Neural cell (in vitro differentiated cells): Measurements from ENCODE around the gene SDR42E1. TPM values are rescaled to one million over a fixed set of nuclear protein-coding genes. Genes with fewer than 3 reads are reported as not detected.

Source experiments
- H2AFZ ChIP-seq: fragments of 200-600, 300-800 bp; sonication (generic), shearing (Covaris generic); 2 replicates; pipeline ENCODE4 v1.6.0; 2014; ENCODE audit warnings: low read depth, mild to moderate bottlenecking, antibody characterized with exemption, low read length, moderate library complexity
- H3F3A ChIP-seq: fragments of 200-600 bp; shearing (Covaris generic); 2 replicates; pipeline ENCODE4 v1.6.1; 2016; ENCODE audit warnings: mild to moderate bottlenecking, moderate library complexity, mixed read lengths, antibody characterized with exemption, low read length; ENCODE audit not compliant: insufficient read depth, poor library complexity, severe bottlenecking
- H3K27ac ChIP-seq: fragments of 200-600, 300-800 bp; sonication (generic), shearing (Covaris generic); 2 replicates; pipeline ENCODE4 v1.5.1; 2014; ENCODE audit warnings: mild to moderate bottlenecking, low read length, moderate library complexity
- H3K27me3 ChIP-seq: fragments of 300-800, 200-600 bp; sonication (generic), shearing (Covaris generic); 2 replicates; pipeline ENCODE4 v1.6.0; 2014; ENCODE audit warnings: mild to moderate bottlenecking, low read depth, low read length, moderate library complexity; ENCODE audit not compliant: insufficient read depth
- H3K36me3 ChIP-seq: fragments of 300-800, 200-600 bp; sonication (generic), shearing (Covaris generic); 2 replicates; pipeline ENCODE4 v1.5.1; 2014; ENCODE audit warnings: mild to moderate bottlenecking, antibody characterized with exemption, low read length, moderate library complexity; ENCODE audit not compliant: insufficient read depth
- H3K4me2 ChIP-seq: fragments of 300-800, 200-600 bp; sonication (generic), shearing (Covaris generic); 2 replicates; pipeline ENCODE4 v1.6.0; 2014; ENCODE audit warnings: mild to moderate bottlenecking, low read length
- H3K4me3 ChIP-seq: fragments of 300-800, 200-600 bp; sonication (generic), shearing (Covaris generic); 2 replicates; pipeline ENCODE4 v1.5.1; 2014; ENCODE audit warnings: mild to moderate bottlenecking, low read length, moderate library complexity
- H3K79me2 ChIP-seq: fragments of 200-600 bp; shearing (Covaris generic); replicated peaks from 2 replicates; pipeline ENCODE4 v1.6.0; 2014; ENCODE audit warnings: mild to moderate bottlenecking, low read length, moderate library complexity; ENCODE audit not compliant: insufficient read depth
- H3K9ac ChIP-seq: fragments of 300-800, 200-600 bp; sonication (generic), shearing (Covaris generic); 2 replicates; pipeline ENCODE4 v1.6.1; 2016; ENCODE audit warnings: mild to moderate bottlenecking, low read length, mixed read lengths
- H3K9me2 ChIP-seq: fragments of 200-600 bp; shearing (Covaris generic); 2 replicates; pipeline ENCODE4 v1.6.1; 2016; ENCODE audit warnings: mild to moderate bottlenecking, low read length, mixed read lengths; ENCODE audit not compliant: insufficient read depth
- H3K9me3 ChIP-seq: fragments of 200-600, 300-800 bp; sonication (generic), shearing (Covaris generic); 2 replicates; pipeline ENCODE4 v1.6.1; 2016; ENCODE audit warnings: mild to moderate bottlenecking, mixed run types, low read length, moderate library complexity, mixed read lengths
- H4K20me1 ChIP-seq: fragments of 200-600 bp; shearing (Covaris generic); 2 replicates; pipeline ENCODE4 v1.6.1; 2016; ENCODE audit warnings: mild to moderate bottlenecking, mixed run types; ENCODE audit not compliant: insufficient read depth
- EP300 ChIP-seq: fragments of 450-650 bp; conservative IDR thresholded peaks from 2 replicates; pipeline ENCODE4 v1.6.1; 2014; ENCODE audit warnings: antibody characterized with exemption, mild to moderate bottlenecking, moderate library complexity; ENCODE audit not compliant: poor library complexity, severe bottlenecking
- EZH2 ChIP-seq: fragments of 200-600, 300-800 bp; shearing (Covaris generic), sonication (generic); IDR thresholded peaks from 2 replicates; pipeline ENCODE4 v1.6.1; 2014; ENCODE audit warnings: antibody characterized with exemption, low read length, borderline replicate concordance, mild to moderate bottlenecking; ENCODE audit not compliant: insufficient read depth, poor library complexity, severe bottlenecking
- MXI1 ChIP-seq: fragments of 450-650 bp; conservative IDR thresholded peaks from 2 replicates; pipeline ENCODE4 v1.6.1; 2014; ENCODE audit warnings: antibody characterized with exemption, mild to moderate bottlenecking; ENCODE audit not compliant: poor library complexity, severe bottlenecking
- POLR2AphosphoS5 ChIP-seq: IDR thresholded peaks from 2 replicates; pipeline ENCODE4 v1.6.1; 2012
- RAD21 ChIP-seq: fragments of 450-650 bp; conservative IDR thresholded peaks from 2 replicates; pipeline ENCODE4 v1.6.1; 2014; ENCODE audit warnings: antibody characterized with exemption, mild to moderate bottlenecking, moderate library complexity
- SMC3 ChIP-seq: fragments of 450-650 bp; conservative IDR thresholded peaks from 2 replicates; pipeline ENCODE4 v1.6.1; 2014; ENCODE audit warnings: antibody characterized with exemption, mild to moderate bottlenecking, moderate library complexity; ENCODE audit not compliant: poor library complexity
- TAF1 ChIP-seq: IDR thresholded peaks from 2 replicates; pipeline ENCODE4 v1.6.1; 2012; ENCODE audit warnings: low read depth
- polyA plus RNA-seq: library from polyadenylated mRNA; depleted of rRNA; stranded (reverse); fragments of >200 nt; gene quantifications from 2 replicates; pipeline ENCODE4 v1.2.3, GENCODE V29; 2014
- TF ChIP-seq, protein P1 (sequence below): IDR thresholded peaks from 2 replicates; pipeline ENCODE4 v1.6.1; 2012; ENCODE audit warnings: borderline replicate concordance
- TF ChIP-seq, protein P2 (sequence below): fragments of 450-650 bp; IDR thresholded peaks from 2 replicates; pipeline ENCODE4 v1.5.1; 2014; ENCODE audit warnings: antibody characterized with exemption, mild to moderate bottlenecking, moderate library complexity; ENCODE audit not compliant: poor library complexity, severe bottlenecking

SDR42E1 gene
- polyA plus RNA-seq, 1 donor from 2014 or later: 0.02 TPM

DNA sequence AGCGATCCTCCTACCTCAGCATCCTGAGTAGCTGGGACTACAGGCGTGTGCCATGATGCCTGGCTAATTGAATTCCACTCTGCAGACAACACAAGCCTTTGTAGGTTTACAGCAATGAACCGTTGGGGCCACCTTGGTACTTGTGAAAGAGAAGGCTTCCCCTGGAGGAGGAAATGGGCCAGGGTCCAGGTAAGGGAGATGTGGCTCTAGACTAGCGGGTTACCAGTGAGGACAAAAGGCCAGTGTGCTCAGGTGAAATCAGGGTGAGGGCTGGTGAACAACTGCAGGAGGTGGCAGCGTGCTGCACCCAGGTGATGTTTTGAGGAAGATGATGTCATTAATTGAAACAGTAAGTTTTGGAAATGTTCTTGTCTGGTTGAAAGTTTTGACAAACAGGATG is 6.7 kb downstream of the SDR42E1 start:
- Histone ChIP-seq H3K4me3 (no peak overlapping the region), H3K9me2 (no peaks in the 10 kb centered on the region), H4K20me1 (no peaks in the 10 kb centered on the region)

DNA sequence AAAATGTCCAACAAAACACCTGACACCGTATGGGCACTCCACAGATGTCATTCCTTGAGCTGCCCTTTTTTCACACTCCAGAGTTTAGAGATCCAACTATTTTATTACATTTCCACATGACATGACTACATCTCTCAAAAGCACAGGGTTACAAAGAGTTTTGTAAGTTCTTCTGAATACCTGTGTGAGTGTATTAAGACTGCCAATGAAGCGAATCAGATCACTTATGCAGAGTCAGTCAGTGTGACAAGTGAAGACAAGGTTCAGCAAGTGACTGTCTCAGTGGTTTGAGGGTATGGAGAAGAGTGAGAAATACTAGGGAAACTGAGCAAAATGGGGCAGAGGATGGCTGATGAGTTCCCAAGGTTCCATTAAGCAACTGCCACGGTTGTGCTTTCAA is 8.4 kb downstream of the SDR42E1 start:
- H3K36me3 ChIP-seq: no peaks in the 10 kb centered on the region
- no peaks in the 10 kb centered on the region for H3K27me3 ChIP-seq
- H3K79me2 ChIP-seq: no peaks in the 10 kb centered on the region
- TF ChIP-seq MXI1: no peak
- TF ChIP-seq, protein P1, sequence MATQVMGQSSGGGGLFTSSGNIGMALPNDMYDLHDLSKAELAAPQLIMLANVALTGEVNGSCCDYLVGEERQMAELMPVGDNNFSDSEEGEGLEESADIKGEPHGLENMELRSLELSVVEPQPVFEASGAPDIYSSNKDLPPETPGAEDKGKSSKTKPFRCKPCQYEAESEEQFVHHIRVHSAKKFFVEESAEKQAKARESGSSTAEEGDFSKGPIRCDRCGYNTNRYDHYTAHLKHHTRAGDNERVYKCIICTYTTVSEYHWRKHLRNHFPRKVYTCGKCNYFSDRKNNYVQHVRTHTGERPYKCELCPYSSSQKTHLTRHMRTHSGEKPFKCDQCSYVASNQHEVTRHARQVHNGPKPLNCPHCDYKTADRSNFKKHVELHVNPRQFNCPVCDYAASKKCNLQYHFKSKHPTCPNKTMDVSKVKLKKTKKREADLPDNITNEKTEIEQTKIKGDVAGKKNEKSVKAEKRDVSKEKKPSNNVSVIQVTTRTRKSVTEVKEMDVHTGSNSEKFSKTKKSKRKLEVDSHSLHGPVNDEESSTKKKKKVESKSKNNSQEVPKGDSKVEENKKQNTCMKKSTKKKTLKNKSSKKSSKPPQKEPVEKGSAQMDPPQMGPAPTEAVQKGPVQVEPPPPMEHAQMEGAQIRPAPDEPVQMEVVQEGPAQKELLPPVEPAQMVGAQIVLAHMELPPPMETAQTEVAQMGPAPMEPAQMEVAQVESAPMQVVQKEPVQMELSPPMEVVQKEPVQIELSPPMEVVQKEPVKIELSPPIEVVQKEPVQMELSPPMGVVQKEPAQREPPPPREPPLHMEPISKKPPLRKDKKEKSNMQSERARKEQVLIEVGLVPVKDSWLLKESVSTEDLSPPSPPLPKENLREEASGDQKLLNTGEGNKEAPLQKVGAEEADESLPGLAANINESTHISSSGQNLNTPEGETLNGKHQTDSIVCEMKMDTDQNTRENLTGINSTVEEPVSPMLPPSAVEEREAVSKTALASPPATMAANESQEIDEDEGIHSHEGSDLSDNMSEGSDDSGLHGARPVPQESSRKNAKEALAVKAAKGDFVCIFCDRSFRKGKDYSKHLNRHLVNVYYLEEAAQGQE: no peak
- TF ChIP-seq, protein P2, sequence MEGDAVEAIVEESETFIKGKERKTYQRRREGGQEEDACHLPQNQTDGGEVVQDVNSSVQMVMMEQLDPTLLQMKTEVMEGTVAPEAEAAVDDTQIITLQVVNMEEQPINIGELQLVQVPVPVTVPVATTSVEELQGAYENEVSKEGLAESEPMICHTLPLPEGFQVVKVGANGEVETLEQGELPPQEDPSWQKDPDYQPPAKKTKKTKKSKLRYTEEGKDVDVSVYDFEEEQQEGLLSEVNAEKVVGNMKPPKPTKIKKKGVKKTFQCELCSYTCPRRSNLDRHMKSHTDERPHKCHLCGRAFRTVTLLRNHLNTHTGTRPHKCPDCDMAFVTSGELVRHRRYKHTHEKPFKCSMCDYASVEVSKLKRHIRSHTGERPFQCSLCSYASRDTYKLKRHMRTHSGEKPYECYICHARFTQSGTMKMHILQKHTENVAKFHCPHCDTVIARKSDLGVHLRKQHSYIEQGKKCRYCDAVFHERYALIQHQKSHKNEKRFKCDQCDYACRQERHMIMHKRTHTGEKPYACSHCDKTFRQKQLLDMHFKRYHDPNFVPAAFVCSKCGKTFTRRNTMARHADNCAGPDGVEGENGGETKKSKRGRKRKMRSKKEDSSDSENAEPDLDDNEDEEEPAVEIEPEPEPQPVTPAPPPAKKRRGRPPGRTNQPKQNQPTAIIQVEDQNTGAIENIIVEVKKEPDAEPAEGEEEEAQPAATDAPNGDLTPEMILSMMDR: no peak
- no peak for TF ChIP-seq SMC3
- TF ChIP-seq RAD21: no peak
- no peak for TF ChIP-seq EZH2
- TF ChIP-seq POLR2AphosphoS5: no peak
- H3K4me2 ChIP-seq: no peak overlapping the region
- H2AFZ ChIP-seq: no peak overlapping the region
- no peaks in the 10 kb centered on the region for H3F3A ChIP-seq
- no peak overlapping the region for H3K9ac ChIP-seq
- no peak overlapping the region for H3K4me3 ChIP-seq
- H4K20me1 ChIP-seq: no peaks in the 10 kb centered on the region
- H3K27ac ChIP-seq: no peak overlapping the region
- no peaks in the 10 kb centered on the region for H3K9me2 ChIP-seq
- no peaks in the 10 kb centered on the region for H3K9me3 ChIP-seq

More for the DNA sequence above, 6.7 kb downstream of the SDR42E1 start:
- Histone ChIP-seq H3K4me2 (no peak overlapping the region), H3K9ac (no peak overlapping the region), H3K79me2 (no peaks in the 10 kb centered on the region), H3K9me3 (no peaks in the 10 kb centered on the region), H2AFZ (no peak overlapping the region), H3F3A (no peaks in the 10 kb centered on the region), H3K27me3 (no peaks in the 10 kb centered on the region), H3K36me3 (no peaks in the 10 kb centered on the region), H3K27ac (no peak overlapping the region)
- TF ChIP-seq SMC3 (no peak), POLR2AphosphoS5 (no peak), EP300 (no peak), MXI1 (no peak)

GRCh38 chr16:81997738-81998137 is 13.5 kb downstream of the SDR42E1 start:
- Histone ChIP-seq H4K20me1 (no peaks in the 10 kb centered on the region), H3K4me3 (no peak overlapping the region), H3K27ac (no peak overlapping the region), H3K9me2 (no peaks in the 10 kb centered on the region), H2AFZ (no peak overlapping the region), H3F3A (no peaks in the 10 kb centered on the region), H3K36me3 (no peaks in the 10 kb centered on the region), H3K9ac (no peak overlapping the region), H3K79me2 (no peaks in the 10 kb centered on the region), H3K4me2 (no peak overlapping the region), H3K9me3 (no peaks in the 10 kb centered on the region), H3K27me3 (no peaks in the 10 kb centered on the region)
- TF ChIP-seq SMC3 (no peak), POLR2AphosphoS5 (no peak), TAF1 (no peak), MXI1 (no peak), EZH2 (no peak), RAD21 (no peak), EP300 (no peak)
- TF ChIP-seq, protein P2: no peak
- TF ChIP-seq, protein P1: no peak
